ENCODE measurements around the gene MEF2B. TPM values are rescaled to one million over a fixed set of nuclear protein-coding genes. Genes with fewer than 3 reads are reported as not detected.
A peak's percentile ranks its signal among the peaks of the same experiment; 100 is the strongest.
"Not testable (repeated sequence)": the region's sequence is repeated elsewhere in the genome, so short reads cannot be mapped to it uniquely, and the experiment has no call there.

Gene MEF2B
- total RNA-seq, 1 donor from 2014 or later, result not detected

- peak; percentile 12 for ATAC-seq
- intact Hi-C loops (cut with micrococcal nuclease), result loop anchor here (5.0 kb wide), 1 partner anchor 85 kb away; no protein-coding TSS in a partner anchor
- DNase-seq, result no peak
Observed at GRCh38 chr19:19137556-19138108, 32.4 kb downstream of the MEF2B start.

GRCh38 chr19:19135713-19136112 is 34.4 kb downstream of the MEF2B start:
- DNase-seq, ATAC-seq: not testable (repeated sequence)
- intact Hi-C loops (cut with micrococcal nuclease), result loop anchor here (5.0 kb wide), 1 partner anchor 83 kb away; no protein-coding TSS in a partner anchor

- ATAC-seq (peak; percentile 86), DNase-seq (peak; percentile 91)
- intact Hi-C loops (cut with micrococcal nuclease), result loop anchor here (5.0 kb wide), 1 partner anchor 82 kb away; no protein-coding TSS in a partner anchor
Observed at GRCh38 chr19:19134687-19135158, 35.3 kb downstream of the MEF2B start.

- no peak for ATAC-seq
- DNase-seq, result no peak
- intact Hi-C loops (cut with micrococcal nuclease), result no loop called here
Observed at GRCh38 chr19:19133985-19134384, 36.1 kb downstream of the MEF2B start.

GRCh38 chr19:19132912-19133311 is 37.2 kb downstream of the MEF2B start:
- DNase-seq, result no peak
- intact Hi-C loops (cut with micrococcal nuclease), result no loop called here

GRCh38 chr19:19131989-19132388 is 38.1 kb downstream of the MEF2B start:
- ATAC-seq (no peak), DNase-seq (no peak)
- intact Hi-C loops (cut with micrococcal nuclease), result no loop called here

More at GRCh38 chr19:19132912-19133311, 37.2 kb downstream of the MEF2B start:
- ATAC-seq, result no peak

- DNase-seq (no peak), ATAC-seq (no peak)
- intact Hi-C loops (cut with micrococcal nuclease), result no loop called here
Observed at GRCh38 chr19:19126102-19126501, 44.0 kb downstream of the MEF2B start.

- no peak for ATAC-seq
- no peak for DNase-seq
- intact Hi-C loops (cut with micrococcal nuclease), result no loop called here
Observed at GRCh38 chr19:19123386-19123785, 46.7 kb downstream of the MEF2B start.

- intact Hi-C loops (cut with micrococcal nuclease), result no loop called here
- no peak for ATAC-seq
- no peak for DNase-seq
Observed at GRCh38 chr19:19122902-19123301, 47.2 kb downstream of the MEF2B start.

GRCh38 chr19:19121371-19121770 is 48.7 kb downstream of the MEF2B start:
- no peak for DNase-seq
- no peak for ATAC-seq
- intact Hi-C loops (cut with micrococcal nuclease), result no loop called here

GRCh38 chr19:19120308-19121231 is 49.5 kb downstream of the MEF2B start:
- no peak for DNase-seq
- peak; percentile 48 for ATAC-seq
- intact Hi-C loops (cut with micrococcal nuclease), result no loop called here

GRCh38 chr19:19119325-19120237 is 50.5 kb downstream of the MEF2B start:
- ATAC-seq, result no peak
- DNase-seq, result no peak
- intact Hi-C loops (cut with micrococcal nuclease), result no loop called here

GRCh38 chr19:19115954-19116353 is 54.1 kb downstream of the MEF2B start:
- intact Hi-C loops (cut with micrococcal nuclease), result no loop called here
- ATAC-seq (no peak), DNase-seq (peak; percentile 55)

GRCh38 chr19:19113040-19113626 is 56.9 kb downstream of the MEF2B start:
- no peak for ATAC-seq
- intact Hi-C loops (cut with micrococcal nuclease), result no loop called here

GRCh38 chr19:19111967-19112580 is 58.0 kb downstream of the MEF2B start:
- intact Hi-C loops (cut with micrococcal nuclease), result no loop called here
- DNase-seq (no peak), ATAC-seq (no peak)

More at GRCh38 chr19:19113040-19113626, 56.9 kb downstream of the MEF2B start:
- DNase-seq, result no peak

GRCh38 chr19:19111136-19111835 is 58.8 kb downstream of the MEF2B start:
- no peak for ATAC-seq
- intact Hi-C loops (cut with micrococcal nuclease), result no loop called here
- no peak for DNase-seq

- intact Hi-C loops (cut with micrococcal nuclease), result no loop called here
- peak; percentile 43 for ATAC-seq
- peak; percentile 41 for DNase-seq
Observed at GRCh38 chr19:19110410-19111135, 59.5 kb downstream of the MEF2B start.
